ENCODE measurements around the gene PLA1A.

GRCh38 chr3:119635719-119636118 is 38.0 kb downstream of the PLA1A start:
- TF ChIP-seq CTCF (IDR thresholded peaks at IDR 0.05): no peak
- no peak for TF ChIP-seq POLR2A (IDR thresholded peaks at IDR 0.05)
